ENCODE measurements around the gene TM4SF4.

TM4SF4 gene

GRCh38 chr3:149474250-149474817 is at the start of gene TM4SF4:
TSS of gene TM4SF4 (plus strand) at chr3:149474697. CDS start at chr3:149474878, 181 bp downstream.
- in situ Hi-C loops (cut with HindIII; ENCODE audit: low sequenced_read_pairs), result no loop called here
- no peak for TF ChIP-seq CTCF (IDR thresholded peaks at IDR 0.05; ENCODE audit: low read depth, low read length, missing control alignments)
- H3K4me3 ChIP-seq (ENCODE audit: low read depth, low read length), result no peak within 1 kb of the TSS
- no peak for DNase-seq (ENCODE audit: low read depth)

GRCh38 chr3:149424918-149425317 is 49.6 kb upstream of the TM4SF4 start:
- no peak for TF ChIP-seq CTCF (IDR thresholded peaks at IDR 0.05; ENCODE audit: low read depth, low read length, missing control alignments)
- no peak overlapping the region for H3K4me3 ChIP-seq (ENCODE audit: low read depth, low read length)
- DNase-seq (ENCODE audit: low read depth), result no peak
- in situ Hi-C loops (cut with HindIII; ENCODE audit: low sequenced_read_pairs), result no loop called here

GRCh38 chr3:149426325-149426724 is 48.2 kb upstream of the TM4SF4 start:
- TF ChIP-seq CTCF (IDR thresholded peaks at IDR 0.05; ENCODE audit: low read depth, low read length, missing control alignments), result no peak
- in situ Hi-C loops (cut with HindIII; ENCODE audit: low sequenced_read_pairs), result no loop called here
- H3K4me3 ChIP-seq (ENCODE audit: low read depth, low read length), result no peak overlapping the region
- DNase-seq (ENCODE audit: low read depth), result no peak

- DNase-seq (ENCODE audit: low read depth), result no peak
- TF ChIP-seq CTCF (IDR thresholded peaks at IDR 0.05; ENCODE audit: low read depth, low read length, missing control alignments), result no peak
- no peak overlapping the region for H3K4me3 ChIP-seq (ENCODE audit: low read depth, low read length)
- in situ Hi-C loops (cut with HindIII; ENCODE audit: low sequenced_read_pairs), result no loop called here
Measured at GRCh38 chr3:149428087-149428486, 46.4 kb upstream of the TM4SF4 start.

GRCh38 chr3:149430216-149430615 is 44.3 kb upstream of the TM4SF4 start:
- no peak overlapping the region for H3K4me3 ChIP-seq (ENCODE audit: low read depth, low read length)
- in situ Hi-C loops (cut with HindIII; ENCODE audit: low sequenced_read_pairs), result no loop called here
- DNase-seq (ENCODE audit: low read depth), result no peak
- TF ChIP-seq CTCF (IDR thresholded peaks at IDR 0.05; ENCODE audit: low read depth, low read length, missing control alignments), result no peak

- no peak for DNase-seq (ENCODE audit: low read depth)
- no peak for TF ChIP-seq CTCF (IDR thresholded peaks at IDR 0.05; ENCODE audit: low read depth, low read length, missing control alignments)
- in situ Hi-C loops (cut with HindIII; ENCODE audit: low sequenced_read_pairs), result no loop called here
- no peak overlapping the region for H3K4me3 ChIP-seq (ENCODE audit: low read depth, low read length)
Measured at GRCh38 chr3:149432149-149432548, 42.3 kb upstream of the TM4SF4 start.

Measured in astrocyte of the cerebellum (primary cell).